GM23338 (cell line): ENCODE results near the gene SSTR3. TPM values are rescaled to one million over a fixed set of nuclear protein-coding genes. Genes with fewer than 3 reads are reported as not detected.

Experiments
- ATAC-seq: fragments of 200-7000 bp; cut with Tn5 transposase; 3 replicates; pipeline ENCODE4 v1.9.1; 2020
- DNase-seq: peaks from one replicate; pipeline ENCODE4 v3.0.0-alpha.2; 2015; ENCODE audit warnings: low spot score
- H2AFZ ChIP-seq: fragments of 200-600 bp; sonication (generic); 2 replicates; pipeline ENCODE4 v1.8.0; 2016; ENCODE audit warnings: antibody characterized with exemption, mild to moderate bottlenecking, moderate library complexity
- H3F3A ChIP-seq: fragments of 200-600 bp; sonication (generic); replicated peaks from 2 replicates; pipeline ENCODE4 v1.8.0; 2017; ENCODE audit warnings: antibody characterized with exemption, mixed run types, low read depth
- H3K27ac ChIP-seq: fragments of 200-600 bp; sonication (generic); 2 replicates; pipeline ENCODE4 v1.6.1; 2016; ENCODE audit warnings: low read depth
- H3K27me3 ChIP-seq: fragments of 200-600 bp; sonication (generic); 2 replicates; pipeline ENCODE4 v1.8.0; 2016; ENCODE audit warnings: mild to moderate bottlenecking, mixed run types, moderate library complexity; ENCODE audit not compliant: insufficient read depth
- H3K36me3 ChIP-seq: fragments of 200-600 bp; sonication (generic); 2 replicates; pipeline ENCODE4 v1.8.0; 2016; ENCODE audit warnings: mild to moderate bottlenecking; ENCODE audit not compliant: insufficient read depth
- H3K4me1 ChIP-seq: fragments of 200-600 bp; sonication (generic); 2 replicates; pipeline ENCODE4 v1.8.0; 2016; ENCODE audit warnings: mild to moderate bottlenecking, moderate library complexity; ENCODE audit not compliant: insufficient read depth
- H3K4me2 ChIP-seq: fragments of 200-600 bp; sonication (generic); 2 replicates; pipeline ENCODE4 v1.7.1; 2017; ENCODE audit warnings: mixed run types
- H3K4me3 ChIP-seq: fragments of 200-600 bp; sonication (generic); 2 replicates; pipeline ENCODE4 v1.6.1; 2016; ENCODE audit warnings: mixed run types
- H3K79me2 ChIP-seq: fragments of 200-600 bp; sonication (generic); replicated peaks from 2 replicates; pipeline ENCODE4 v1.8.0; 2017; ENCODE audit warnings: mild to moderate bottlenecking; ENCODE audit not compliant: insufficient read depth
- H3K9me2 ChIP-seq: fragments of 200-600 bp; sonication (generic); 2 replicates; pipeline ENCODE4 v1.8.0; 2017; ENCODE audit not compliant: insufficient read depth
- H4K20me1 ChIP-seq: fragments of 200-600 bp; sonication (generic); replicated peaks from 2 replicates; pipeline ENCODE4 v1.8.0; 2017; ENCODE audit warnings: mild to moderate bottlenecking; ENCODE audit not compliant: insufficient read depth
- H3K27ac Mint-ChIP-seq: 2 replicates; pipeline ENCODE4 v1.8.0; 2020; ENCODE audit warnings: inconsistent platforms, mild to moderate bottlenecking, moderate library complexity, mixed read lengths
- H3K27me3 Mint-ChIP-seq: 3 replicates; pipeline ENCODE4 v1.8.0; 2022; ENCODE audit warnings: low read depth, mild to moderate bottlenecking, moderate library complexity, mixed read lengths, inconsistent platforms; ENCODE audit not compliant: insufficient read depth, poor library complexity
- H3K36me3 Mint-ChIP-seq: 3 replicates; pipeline ENCODE4 v1.8.0; 2021; ENCODE audit warnings: low read depth, mild to moderate bottlenecking, inconsistent platforms, moderate library complexity, mixed read lengths
- H3K4me1 Mint-ChIP-seq: 3 replicates; pipeline ENCODE4 v1.8.0; 2020; ENCODE audit warnings: mild to moderate bottlenecking, inconsistent platforms, mixed read lengths
- H3K4me3 Mint-ChIP-seq: 3 replicates; pipeline ENCODE4 v1.8.0; 2021; ENCODE audit warnings: moderate library complexity, mild to moderate bottlenecking, inconsistent platforms, mixed read lengths
- H3K9me3 Mint-ChIP-seq: 3 replicates; pipeline ENCODE4 v1.8.0; 2020; ENCODE audit warnings: moderate library complexity, mild to moderate bottlenecking, inconsistent platforms, mixed read lengths
- CREB1 ChIP-seq: fragments of 250-450 bp; sonication (Bioruptor Pico); IDR thresholded peaks from 2 replicates; pipeline ENCODE4 v1.5.0; 2020; ENCODE audit warnings: low read depth, mild to moderate bottlenecking, moderate library complexity
- EZH2phosphoT487 ChIP-seq: fragments of 200-600 bp; sonication (generic); IDR thresholded peaks from one replicate; pipeline ENCODE4 v1.8.1; 2018; ENCODE audit warnings: antibody characterized with exemption; ENCODE audit not compliant: unreplicated experiment
- JUNB ChIP-seq: IDR thresholded peaks from one replicate; pipeline ENCODE4 v1.6.1; 2016; ENCODE audit warnings: antibody characterized with exemption; ENCODE audit not compliant: unreplicated experiment
- NANOG ChIP-seq: IDR thresholded peaks from 2 replicates; pipeline ENCODE4 v1.6.1; 2016; ENCODE audit warnings: antibody characterized with exemption, borderline replicate concordance
- STAT1 ChIP-seq: IDR thresholded peaks from one replicate; pipeline ENCODE4 v1.6.1; 2016; ENCODE audit warnings: antibody characterized with exemption; ENCODE audit not compliant: unreplicated experiment
- ZNF114 ChIP-seq: fragments of 250-450 bp; sonication (Bioruptor Pico); IDR thresholded peaks from 2 replicates; pipeline ENCODE4 v1.5.0; 2020; ENCODE audit warnings: mild to moderate bottlenecking, moderate library complexity
- ZNF331 ChIP-seq: fragments of 250-450 bp; sonication (Bioruptor Pico); IDR thresholded peaks from 2 replicates; pipeline ENCODE4 v1.5.0; 2020; ENCODE audit warnings: low read depth, mild to moderate bottlenecking, moderate library complexity
- polyA plus RNA-seq: library from polyadenylated mRNA; unstranded; fragments of >200 nt; fragmentation: Nextera tagmentation; extraction: Ambion mirVana; gene quantifications from 2 replicates; pipeline ENCODE4 v1.2.1, GENCODE V29; 2016
- total RNA-seq: library from RNA; depleted of rRNA; stranded (reverse); fragments of >200 nt; shearing (Covaris generic); gene quantifications from 2 replicates; pipeline ENCODE4 v1.2.3, GENCODE V29; 2014
- TF ChIP-seq, protein P1 (sequence below): IDR thresholded peaks from one replicate; pipeline ENCODE4 v1.6.1; 2018; ENCODE audit warnings: antibody characterized with exemption; ENCODE audit not compliant: unreplicated experiment
- TF ChIP-seq, protein P2 (sequence below), 2 experiments: fragments of 200-600 bp in 1 of 2; sonication (generic) in 1 of 2; conservative IDR thresholded peaks; 2 replicates each; pipeline versions ENCODE4 v1.5.1 to v1.6.1; 2016 to 2017; ENCODE audit warnings: antibody characterized with exemption in 2 of 2, low read depth in 2 of 2, mild to moderate bottlenecking in 2 of 2, moderate library complexity in 1 of 2
- TF ChIP-seq, protein P3 (sequence below): IDR thresholded peaks from 2 replicates; pipeline ENCODE4 v1.6.1; 2016; ENCODE audit warnings: antibody characterized with exemption

SSTR3 gene
- total and polyA plus RNA-seq, 2 experiments from 2014 or later: 0.66 TPM; not detected in 1

DNA sequence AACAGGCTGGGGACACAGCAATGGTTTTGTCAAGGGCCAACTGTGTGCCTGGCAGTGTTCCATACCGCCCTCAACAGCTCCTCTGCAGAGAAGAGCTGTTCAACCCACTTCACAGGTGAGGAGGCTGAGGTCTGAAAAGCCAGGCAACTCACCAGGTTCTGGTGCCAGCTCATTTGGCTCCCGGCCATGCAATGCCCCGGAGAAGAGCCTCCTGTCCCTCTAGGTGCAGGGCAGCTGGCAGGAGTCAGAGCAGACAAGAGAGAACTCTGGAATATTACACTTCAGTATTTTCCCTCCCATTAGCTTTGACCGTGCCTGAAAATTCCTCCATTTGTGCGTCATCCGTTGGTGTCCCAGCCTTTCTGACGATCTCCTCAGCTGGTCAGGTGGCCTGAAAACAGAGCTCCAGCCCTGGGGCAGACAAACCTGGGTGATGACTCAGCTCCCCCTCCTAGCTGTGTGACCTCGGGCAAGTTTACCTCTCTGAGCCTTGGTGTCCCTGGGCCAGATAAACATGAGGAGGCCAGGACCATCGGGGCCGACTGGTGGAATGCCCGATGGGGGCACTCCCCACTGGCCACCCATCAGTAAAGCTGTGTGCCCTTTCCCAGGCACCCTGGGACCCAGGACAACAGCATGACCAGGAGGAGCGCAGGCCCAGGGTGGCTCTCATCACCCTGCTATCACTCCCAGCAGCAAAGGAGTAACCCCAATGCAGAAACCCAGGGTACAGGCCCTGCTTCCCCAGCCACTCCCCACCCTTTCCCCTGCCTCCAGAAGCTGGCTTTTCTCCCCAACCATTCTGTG, 14.6 kb downstream of the SSTR3 start (continued):
- TF ChIP-seq, protein P1, sequence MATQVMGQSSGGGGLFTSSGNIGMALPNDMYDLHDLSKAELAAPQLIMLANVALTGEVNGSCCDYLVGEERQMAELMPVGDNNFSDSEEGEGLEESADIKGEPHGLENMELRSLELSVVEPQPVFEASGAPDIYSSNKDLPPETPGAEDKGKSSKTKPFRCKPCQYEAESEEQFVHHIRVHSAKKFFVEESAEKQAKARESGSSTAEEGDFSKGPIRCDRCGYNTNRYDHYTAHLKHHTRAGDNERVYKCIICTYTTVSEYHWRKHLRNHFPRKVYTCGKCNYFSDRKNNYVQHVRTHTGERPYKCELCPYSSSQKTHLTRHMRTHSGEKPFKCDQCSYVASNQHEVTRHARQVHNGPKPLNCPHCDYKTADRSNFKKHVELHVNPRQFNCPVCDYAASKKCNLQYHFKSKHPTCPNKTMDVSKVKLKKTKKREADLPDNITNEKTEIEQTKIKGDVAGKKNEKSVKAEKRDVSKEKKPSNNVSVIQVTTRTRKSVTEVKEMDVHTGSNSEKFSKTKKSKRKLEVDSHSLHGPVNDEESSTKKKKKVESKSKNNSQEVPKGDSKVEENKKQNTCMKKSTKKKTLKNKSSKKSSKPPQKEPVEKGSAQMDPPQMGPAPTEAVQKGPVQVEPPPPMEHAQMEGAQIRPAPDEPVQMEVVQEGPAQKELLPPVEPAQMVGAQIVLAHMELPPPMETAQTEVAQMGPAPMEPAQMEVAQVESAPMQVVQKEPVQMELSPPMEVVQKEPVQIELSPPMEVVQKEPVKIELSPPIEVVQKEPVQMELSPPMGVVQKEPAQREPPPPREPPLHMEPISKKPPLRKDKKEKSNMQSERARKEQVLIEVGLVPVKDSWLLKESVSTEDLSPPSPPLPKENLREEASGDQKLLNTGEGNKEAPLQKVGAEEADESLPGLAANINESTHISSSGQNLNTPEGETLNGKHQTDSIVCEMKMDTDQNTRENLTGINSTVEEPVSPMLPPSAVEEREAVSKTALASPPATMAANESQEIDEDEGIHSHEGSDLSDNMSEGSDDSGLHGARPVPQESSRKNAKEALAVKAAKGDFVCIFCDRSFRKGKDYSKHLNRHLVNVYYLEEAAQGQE: no peak
- TF ChIP-seq ZNF114 (CRISPR knock-in tag) (no peak), EZH2phosphoT487 (no peak), JUNB (no peak), NANOG (no peak)
- TF ChIP-seq, protein P2, sequence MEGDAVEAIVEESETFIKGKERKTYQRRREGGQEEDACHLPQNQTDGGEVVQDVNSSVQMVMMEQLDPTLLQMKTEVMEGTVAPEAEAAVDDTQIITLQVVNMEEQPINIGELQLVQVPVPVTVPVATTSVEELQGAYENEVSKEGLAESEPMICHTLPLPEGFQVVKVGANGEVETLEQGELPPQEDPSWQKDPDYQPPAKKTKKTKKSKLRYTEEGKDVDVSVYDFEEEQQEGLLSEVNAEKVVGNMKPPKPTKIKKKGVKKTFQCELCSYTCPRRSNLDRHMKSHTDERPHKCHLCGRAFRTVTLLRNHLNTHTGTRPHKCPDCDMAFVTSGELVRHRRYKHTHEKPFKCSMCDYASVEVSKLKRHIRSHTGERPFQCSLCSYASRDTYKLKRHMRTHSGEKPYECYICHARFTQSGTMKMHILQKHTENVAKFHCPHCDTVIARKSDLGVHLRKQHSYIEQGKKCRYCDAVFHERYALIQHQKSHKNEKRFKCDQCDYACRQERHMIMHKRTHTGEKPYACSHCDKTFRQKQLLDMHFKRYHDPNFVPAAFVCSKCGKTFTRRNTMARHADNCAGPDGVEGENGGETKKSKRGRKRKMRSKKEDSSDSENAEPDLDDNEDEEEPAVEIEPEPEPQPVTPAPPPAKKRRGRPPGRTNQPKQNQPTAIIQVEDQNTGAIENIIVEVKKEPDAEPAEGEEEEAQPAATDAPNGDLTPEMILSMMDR (conservative IDR thresholded peaks at IDR 0.05; ENCODE audit: low read depth in 2 of 2): no peak

DNA sequence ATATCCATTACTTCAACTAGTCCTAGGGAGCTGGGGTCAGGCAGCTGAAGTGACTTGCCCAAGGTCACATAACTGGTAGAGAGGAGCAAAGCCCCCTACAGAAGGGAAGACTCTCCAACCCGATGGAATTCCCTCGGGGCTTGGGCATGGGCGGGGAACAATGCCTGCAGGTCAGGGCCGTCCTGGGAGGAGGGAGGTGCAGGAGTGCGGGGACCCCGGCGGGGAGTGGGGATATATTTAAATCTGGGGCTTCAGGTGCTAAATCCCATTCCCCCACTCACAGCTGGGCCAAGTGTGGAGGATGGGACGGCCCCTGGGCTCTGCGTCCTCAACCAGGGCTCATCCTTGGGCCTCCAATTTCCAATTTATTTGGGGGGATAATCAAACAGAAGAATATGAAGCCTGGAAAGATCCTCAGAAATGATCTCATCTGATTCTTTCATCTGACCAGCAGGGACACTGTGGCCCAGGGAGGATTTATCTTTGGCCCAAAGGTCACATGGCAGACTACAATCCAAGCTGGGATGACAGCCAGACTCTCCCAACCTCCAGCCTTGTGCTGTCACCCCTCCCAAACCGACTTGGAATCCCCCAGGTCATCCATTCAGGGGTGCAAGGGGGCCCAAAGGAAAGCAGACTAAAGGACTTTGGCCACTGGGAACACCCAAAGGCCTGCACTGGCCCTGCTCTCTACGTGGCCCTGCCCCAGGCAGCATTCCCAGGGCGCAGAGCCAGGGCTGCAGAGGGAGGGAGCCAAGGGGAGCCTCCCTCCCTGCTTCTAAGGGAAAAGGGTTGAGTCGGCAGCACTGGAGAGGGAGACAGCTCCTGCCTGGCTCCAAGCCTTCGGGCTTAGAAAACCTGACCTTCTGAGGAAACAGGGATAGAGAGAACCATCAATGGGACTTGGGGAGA, 15.5 kb downstream of the SSTR3 start:
- Histone ChIP-seq H3K4me2 (no peak overlapping the region), H4K20me1 (no peaks in the 10 kb centered on the region), H2AFZ (no peak overlapping the region), H3K4me3 (no peak overlapping the region), H3F3A (no peaks in the 10 kb centered on the region), H3K79me2 (no peaks in the 10 kb centered on the region), H3K9me2 (no peaks in the 10 kb centered on the region), H3K4me1 (peaks cover 8% of the 10 kb centered on the region; the same call in 1 of the 2 replicates), H3K27ac (no peak overlapping the region), H3K27me3 (no peaks in the 10 kb centered on the region), H3K36me3 (peaks cover 5% of the 10 kb centered on the region; the same call in 1 of the 2 replicates)
- peaks cover 28% of the 10 kb centered on the region for H3K36me3 Mint-ChIP-seq
- H3K27ac Mint-ChIP-seq: no peak overlapping the region
- peaks cover 15% of the 10 kb centered on the region for H3K4me1 Mint-ChIP-seq
- ATAC-seq (no peak), DNase-seq (no peak)
- H3K4me3 Mint-ChIP-seq: no peak overlapping the region
- peaks cover 9% of the 10 kb centered on the region for H3K27me3 Mint-ChIP-seq
- peaks cover 16% of the 10 kb centered on the region for H3K9me3 Mint-ChIP-seq
- TF ChIP-seq ZNF114 (CRISPR knock-in tag) (no peak), ZNF331 (CRISPR knock-in tag) (no peak), STAT1 (no peak), NANOG (no peak), EZH2phosphoT487 (no peak), CREB1 (CRISPR knock-in tag) (no peak)
- TF ChIP-seq, protein P1: no peak
- TF ChIP-seq, protein P3, sequence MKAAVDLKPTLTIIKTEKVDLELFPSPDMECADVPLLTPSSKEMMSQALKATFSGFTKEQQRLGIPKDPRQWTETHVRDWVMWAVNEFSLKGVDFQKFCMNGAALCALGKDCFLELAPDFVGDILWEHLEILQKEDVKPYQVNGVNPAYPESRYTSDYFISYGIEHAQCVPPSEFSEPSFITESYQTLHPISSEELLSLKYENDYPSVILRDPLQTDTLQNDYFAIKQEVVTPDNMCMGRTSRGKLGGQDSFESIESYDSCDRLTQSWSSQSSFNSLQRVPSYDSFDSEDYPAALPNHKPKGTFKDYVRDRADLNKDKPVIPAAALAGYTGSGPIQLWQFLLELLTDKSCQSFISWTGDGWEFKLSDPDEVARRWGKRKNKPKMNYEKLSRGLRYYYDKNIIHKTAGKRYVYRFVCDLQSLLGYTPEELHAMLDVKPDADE: no peak
- TF ChIP-seq, protein P2 (conservative IDR thresholded peaks at IDR 0.05; ENCODE audit: low read depth in 2 of 2): no peak
